Ishikawa (cell line): ENCODE measurements around the gene RBP3.

Source experiments
- CEBPB ChIP-seq: IDR thresholded peaks from 2 replicates; pipeline ENCODE4 v1.6.1; 2012
- CREB1 ChIP-seq: IDR thresholded peaks from 2 replicates; pipeline ENCODE4 v1.6.1; 2012; ENCODE audit warnings: low read depth
- EGR1 ChIP-seq: IDR thresholded peaks from 2 replicates; pipeline ENCODE4 v1.6.1; 2012
- EP300 ChIP-seq: IDR thresholded peaks from 2 replicates; pipeline ENCODE4 v1.6.1; 2012; ENCODE audit warnings: borderline replicate concordance
- FOXM1 ChIP-seq: IDR thresholded peaks from 2 replicates; pipeline ENCODE4 v1.6.1; 2012; ENCODE audit warnings: low read depth, borderline replicate concordance
- MAX ChIP-seq: IDR thresholded peaks from 2 replicates; pipeline ENCODE4 v1.6.1; 2012
- NFIC ChIP-seq: IDR thresholded peaks from 2 replicates; pipeline ENCODE4 v1.6.1; 2012
- RAD21 ChIP-seq: IDR thresholded peaks from 2 replicates; pipeline ENCODE4 v1.6.1; 2012; ENCODE audit warnings: low read depth
- REST ChIP-seq: IDR thresholded peaks from 2 replicates; pipeline ENCODE4 v1.6.1; 2012; ENCODE audit warnings: low read depth, mild to moderate bottlenecking
- TAF1 ChIP-seq: IDR thresholded peaks from 2 replicates; pipeline ENCODE4 v1.6.1; 2012; ENCODE audit warnings: low read depth, mild to moderate bottlenecking
- TCF12 ChIP-seq: IDR thresholded peaks from 2 replicates; pipeline ENCODE4 v1.6.1; 2012; ENCODE audit warnings: low read depth
- TEAD4 ChIP-seq: IDR thresholded peaks from 2 replicates; pipeline ENCODE4 v1.6.1; 2012
- USF1 ChIP-seq: IDR thresholded peaks from 2 replicates; pipeline ENCODE4 v1.6.1; 2012
- YY1 ChIP-seq: IDR thresholded peaks from 2 replicates; pipeline ENCODE4 v1.6.1; 2012; ENCODE audit warnings: low read depth
- ZBTB7A ChIP-seq: IDR thresholded peaks from 2 replicates; pipeline ENCODE4 v1.6.1; 2012; ENCODE audit warnings: low read depth

RBP3 gene

GRCh38 chr10:47336387-47337134 lies 11.6 kb upstream of the RBP3 start:
- TF ChIP-seq RAD21 (no peak), REST (no peak), ZBTB7A (no peak), TEAD4 (no peak)

GRCh38 chr10:47337310-47337709 lies 10.9 kb upstream of the RBP3 start:
- no peak for TF ChIP-seq EP300
- no peak for TF ChIP-seq TCF12
- TF ChIP-seq MAX: no peak
- no peak for TF ChIP-seq CREB1
- no peak for TF ChIP-seq YY1
- TF ChIP-seq ZBTB7A: no peak
- no peak for TF ChIP-seq FOXM1

- TF ChIP-seq CEBPB (no peak), USF1 (no peak), TEAD4 (no peak), EP300 (no peak), TAF1 (no peak), MAX (no peak), CREB1 (no peak), TCF12 (no peak), YY1 (no peak), ZBTB7A (no peak), EGR1 (no peak), RAD21 (no peak), REST (no peak), NFIC (no peak), FOXM1 (no peak)
These were observed 8.9 kb upstream of the RBP3 start for GRCh38 chr10:47339186-47339735.

- TF ChIP-seq NFIC (no peak), YY1 (no peak), TAF1 (no peak), FOXM1 (no peak)
These were observed 8.2 kb upstream of the RBP3 start for GRCh38 chr10:47339759-47340607.

GRCh38 chr10:47340608-47341170 lies 7.5 kb upstream of the RBP3 start:
- peak; percentile 84 for TF ChIP-seq RAD21
- no peak for TF ChIP-seq MAX
